ENCODE results near the gene OR8G1. TPM values are rescaled to one million over a fixed set of nuclear protein-coding genes. Genes with fewer than 3 reads are reported as not detected.

Gene OR8G1, protein sequence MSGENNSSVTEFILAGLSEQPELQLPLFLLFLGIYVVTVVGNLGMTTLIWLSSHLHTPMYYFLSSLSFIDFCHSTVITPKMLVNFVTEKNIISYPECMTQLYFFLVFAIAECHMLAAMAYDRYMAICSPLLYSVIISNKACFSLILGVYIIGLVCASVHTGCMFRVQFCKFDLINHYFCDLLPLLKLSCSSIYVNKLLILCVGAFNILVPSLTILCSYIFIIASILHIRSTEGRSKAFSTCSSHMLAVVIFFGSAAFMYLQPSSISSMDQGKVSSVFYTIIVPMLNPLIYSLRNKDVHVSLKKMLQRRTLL
- total RNA-seq: not detected

DNA sequence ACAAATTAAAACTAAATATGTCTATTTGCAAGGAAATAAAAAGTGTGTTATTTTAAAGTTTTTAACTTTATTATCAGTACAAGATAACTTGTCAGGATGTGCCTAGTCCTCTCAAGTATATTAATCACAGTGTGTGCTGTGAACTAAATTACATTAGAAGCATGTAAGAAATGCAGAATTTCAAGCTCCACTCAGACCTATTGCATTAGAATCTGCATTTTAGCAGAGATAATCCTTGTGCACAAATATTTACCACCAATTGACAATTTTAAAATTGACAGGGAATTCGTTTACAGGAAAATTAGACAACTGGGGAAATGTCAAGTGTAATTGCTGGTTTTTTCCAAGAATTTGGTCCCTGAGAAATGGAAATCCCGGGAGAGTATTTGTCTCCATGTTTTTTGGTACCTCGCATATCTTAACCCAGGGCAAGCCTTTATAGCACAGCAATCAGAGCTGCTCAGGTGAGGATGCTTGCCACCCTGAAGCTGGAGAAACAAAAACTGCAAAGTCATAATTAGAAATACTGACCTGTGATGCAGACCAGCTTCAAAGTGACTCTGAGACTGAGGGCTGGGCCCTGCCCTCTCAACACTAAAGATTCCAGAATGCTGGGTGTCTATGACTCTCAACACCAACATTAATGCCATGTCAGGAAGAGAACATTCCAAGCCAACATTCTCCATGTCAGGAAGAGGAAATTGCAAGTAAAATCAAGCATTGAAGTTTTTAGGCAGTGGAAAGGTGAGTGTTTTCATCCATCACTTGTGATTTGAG, at the start of gene OR8G1:
OR8G1 (plus strand) TSS at position 475 of the 777 bp plus-strand sequence. CDS start 8,581 bp downstream, outside the sequence.
- no peak for DNase-seq (ENCODE audit: extremely low spot score)
- Histone ChIP-seq H3K4me1 (no peaks in the 10 kb centered on the region), H3K27me3 (no peaks in the 10 kb centered on the region), H3K9me3 (no peaks in the 10 kb centered on the region), H3K36me3 (no peaks in the 10 kb centered on the region), H3K27ac (replicated peaks in 1 of 4) (no peak within 1 kb of the TSS), H3K4me3 (no peak within 1 kb of the TSS)
- WGBS: 60% methylated on average over 3 of the region's 3 CpGs
- intact Hi-C loops (cut with DNase I): no loop called here
- TF ChIP-seq EP300 (IDR thresholded peaks at IDR 0.05): no peak
- TF ChIP-seq POLR2AphosphoS5 (IDR thresholded peaks at IDR 0.05): no peak
- TF ChIP-seq POLR2A (IDR thresholded peaks at IDR 0.05; ENCODE audit: low read depth): no peak
- TF ChIP-seq, protein P1, sequence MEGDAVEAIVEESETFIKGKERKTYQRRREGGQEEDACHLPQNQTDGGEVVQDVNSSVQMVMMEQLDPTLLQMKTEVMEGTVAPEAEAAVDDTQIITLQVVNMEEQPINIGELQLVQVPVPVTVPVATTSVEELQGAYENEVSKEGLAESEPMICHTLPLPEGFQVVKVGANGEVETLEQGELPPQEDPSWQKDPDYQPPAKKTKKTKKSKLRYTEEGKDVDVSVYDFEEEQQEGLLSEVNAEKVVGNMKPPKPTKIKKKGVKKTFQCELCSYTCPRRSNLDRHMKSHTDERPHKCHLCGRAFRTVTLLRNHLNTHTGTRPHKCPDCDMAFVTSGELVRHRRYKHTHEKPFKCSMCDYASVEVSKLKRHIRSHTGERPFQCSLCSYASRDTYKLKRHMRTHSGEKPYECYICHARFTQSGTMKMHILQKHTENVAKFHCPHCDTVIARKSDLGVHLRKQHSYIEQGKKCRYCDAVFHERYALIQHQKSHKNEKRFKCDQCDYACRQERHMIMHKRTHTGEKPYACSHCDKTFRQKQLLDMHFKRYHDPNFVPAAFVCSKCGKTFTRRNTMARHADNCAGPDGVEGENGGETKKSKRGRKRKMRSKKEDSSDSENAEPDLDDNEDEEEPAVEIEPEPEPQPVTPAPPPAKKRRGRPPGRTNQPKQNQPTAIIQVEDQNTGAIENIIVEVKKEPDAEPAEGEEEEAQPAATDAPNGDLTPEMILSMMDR (IDR thresholded peaks at IDR 0.05): no peak

DNA sequence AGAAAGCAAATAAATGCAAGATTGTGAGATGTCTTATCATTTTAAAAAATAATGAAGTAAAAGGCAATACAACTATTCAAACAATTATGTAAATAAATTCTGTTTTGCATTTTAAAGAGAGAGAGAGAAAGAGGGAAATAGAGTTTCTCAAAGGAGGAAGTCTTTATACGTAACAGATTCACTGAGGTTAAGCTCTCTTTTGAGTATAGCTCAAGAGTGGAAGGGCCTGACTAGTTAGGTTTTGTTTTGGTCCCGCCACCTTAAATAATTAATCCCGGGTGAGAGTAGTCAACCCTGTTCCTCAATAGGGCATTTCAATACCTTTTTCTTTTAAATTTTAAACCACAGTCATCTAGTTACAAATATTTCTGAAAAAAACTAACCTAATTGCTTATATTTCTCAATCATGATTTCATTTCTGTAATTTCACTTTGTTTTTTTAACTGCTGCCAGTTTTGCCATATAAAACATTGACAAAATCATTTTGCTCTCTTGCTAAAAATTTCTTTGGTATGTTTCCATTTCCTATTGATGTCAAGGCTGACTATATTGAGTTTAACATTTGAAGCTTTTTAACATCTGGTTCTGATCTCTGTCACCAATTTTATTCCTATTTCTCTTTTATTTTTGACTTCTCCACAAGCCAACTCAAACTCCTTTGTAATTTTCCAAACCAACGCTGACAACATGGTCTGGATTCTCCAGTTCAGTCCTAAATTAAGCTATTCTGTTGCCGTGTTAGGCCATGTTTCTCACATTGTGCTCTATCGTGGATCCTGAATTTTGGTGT, 47.5 kb upstream of the OR8G1 start:
- no peak for DNase-seq (ENCODE audit: extremely low spot score)
- TF ChIP-seq POLR2AphosphoS5 (IDR thresholded peaks at IDR 0.05) (no peak), POLR2A (IDR thresholded peaks at IDR 0.05; ENCODE audit: low read depth) (no peak), EP300 (IDR thresholded peaks at IDR 0.05) (no peak)
- TF ChIP-seq, protein P1 (IDR thresholded peaks at IDR 0.05): no peak
- WGBS: 33% methylated on average over 6 of the region's 6 CpGs
- intact Hi-C loops (cut with DNase I): loop anchor here (10.0 kb wide), 1 partner anchor 109 kb away; no protein-coding TSS in a partner anchor
- H3K4me1 ChIP-seq: peaks cover 0 to 6% (median 0%) of the 10 kb centered on the region in 4 donors
- H3K9me3 ChIP-seq: no peaks in the 10 kb centered on the region
- H3K4me3 ChIP-seq: no peak overlapping the region
- peak overlapping the region; percentile 10 to 25 (median 13) for H3K27ac ChIP-seq (replicated peaks in 1 of 4)
- no peaks in the 10 kb centered on the region for H3K27me3 ChIP-seq
- no peaks in the 10 kb centered on the region for H3K36me3 ChIP-seq

DNA sequence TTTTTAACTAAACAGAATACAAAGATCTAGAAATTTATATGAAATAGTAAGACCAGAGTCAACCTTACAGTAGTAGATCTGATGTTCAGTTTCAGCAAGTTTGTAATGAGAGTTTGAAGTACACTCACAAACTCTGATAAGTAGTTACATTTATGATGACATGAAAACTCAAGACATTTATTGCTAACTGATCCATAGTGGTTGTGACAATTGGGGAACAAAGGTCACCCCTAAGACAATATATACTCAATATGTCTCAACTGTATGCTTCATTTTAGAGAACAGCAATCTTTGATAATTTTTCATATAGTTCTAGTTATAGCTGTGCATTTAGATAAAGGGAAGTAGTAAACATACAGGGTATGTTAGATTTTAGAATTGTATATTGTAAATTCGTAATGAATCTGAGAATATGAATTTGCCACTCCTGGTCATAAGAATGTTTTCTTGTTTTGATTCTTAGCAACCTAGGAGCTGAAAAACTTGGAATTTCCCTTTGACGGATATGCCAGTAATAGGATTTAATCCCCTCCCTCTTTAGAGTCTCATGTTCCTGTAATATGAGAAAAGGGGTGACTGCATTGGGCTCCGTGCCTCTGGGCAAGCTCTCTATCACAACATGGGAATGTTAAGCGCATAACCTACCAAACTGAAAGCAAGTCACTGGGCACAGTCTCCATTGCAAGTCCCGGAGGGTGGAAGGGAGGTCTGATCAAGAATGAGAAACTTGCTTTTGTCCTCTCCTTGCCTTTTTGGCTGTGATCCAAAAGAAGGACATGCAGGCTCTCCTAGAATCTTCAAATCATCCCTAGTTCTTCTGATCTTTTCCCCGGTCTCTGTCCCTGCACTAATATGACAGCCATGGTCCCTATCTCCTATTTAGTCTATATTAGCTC, 46.4 kb upstream of the OR8G1 start:
- Histone ChIP-seq H3K27me3 (no peaks in the 10 kb centered on the region), H3K4me3 (no peak overlapping the region), H3K4me1 (peaks cover 0 to 6% (median 0%) of the 10 kb centered on the region in 4 donors), H3K9me3 (no peaks in the 10 kb centered on the region), H3K36me3 (no peaks in the 10 kb centered on the region), H3K27ac (replicated peaks in 1 of 4) (peak overlapping the region; percentile 10 to 29 (median 13))
- intact Hi-C loops (cut with DNase I): loop anchor here (10.0 kb wide), 1 partner anchor 110 kb away; no protein-coding TSS in a partner anchor
- no peak for DNase-seq (ENCODE audit: extremely low spot score)
- WGBS: 59% methylated on average over 6 of the region's 6 CpGs
- no peak for TF ChIP-seq POLR2A (IDR thresholded peaks at IDR 0.05; ENCODE audit: low read depth)
- TF ChIP-seq, protein P1 (IDR thresholded peaks at IDR 0.05): no peak
- no peak for TF ChIP-seq EP300 (IDR thresholded peaks at IDR 0.05)
- TF ChIP-seq POLR2AphosphoS5 (IDR thresholded peaks at IDR 0.05): no peak

DNA sequence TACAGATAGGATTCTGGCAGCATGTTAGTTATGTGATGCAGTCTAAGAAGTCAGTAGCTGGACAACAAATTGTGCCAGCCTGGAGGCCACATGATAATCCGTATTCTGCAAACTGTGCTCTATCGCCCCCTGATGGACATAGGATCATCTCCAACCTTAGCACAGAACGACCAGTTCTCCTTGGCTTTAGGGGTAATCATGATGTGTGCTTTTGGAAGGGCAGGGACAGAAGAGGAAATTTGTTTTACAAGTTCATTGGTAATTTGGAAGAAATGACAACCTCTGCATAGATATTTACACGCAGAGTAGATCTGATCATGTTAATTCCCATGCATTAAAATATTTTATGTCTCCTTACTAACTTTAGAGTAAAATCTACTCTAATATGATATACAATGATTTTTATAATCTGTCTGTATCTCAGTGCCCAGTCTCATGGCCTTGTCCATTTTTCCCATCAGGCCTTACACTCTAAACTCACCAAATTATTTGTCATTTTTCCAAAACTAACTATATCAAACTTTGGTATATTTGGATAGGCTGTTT, 45.6 kb upstream of the OR8G1 start:
- no peaks in the 10 kb centered on the region for H3K9me3 ChIP-seq
- H3K27ac ChIP-seq (replicated peaks in 1 of 4): peak overlapping the region in 2 of 4 donors; percentile 14 to 29
- no peaks in the 10 kb centered on the region for H3K27me3 ChIP-seq
- TF ChIP-seq EP300 (IDR thresholded peaks at IDR 0.05) (no peak), POLR2AphosphoS5 (IDR thresholded peaks at IDR 0.05) (no peak)
- TF ChIP-seq, protein P1 (IDR thresholded peaks at IDR 0.05): peak; percentile 35 to 54 (median 46)
- no peak for DNase-seq (ENCODE audit: extremely low spot score)
- intact Hi-C loops (cut with DNase I): loop anchor here (10.0 kb wide), 1 partner anchor 110 kb away; no protein-coding TSS in a partner anchor
- WGBS: 39% methylated on average over 4 of the region's 4 CpGs
- no peaks in the 10 kb centered on the region for H3K36me3 ChIP-seq
- peaks cover 0 to 6% (median 0%) of the 10 kb centered on the region in 4 donors for H3K4me1 ChIP-seq
- no peak overlapping the region for H3K4me3 ChIP-seq

All from esophagus muscularis mucosa (tissue), 4 donors.